ENCODE data around the gene TBL3. TPM values are rescaled to one million over a fixed set of nuclear protein-coding genes. Genes with fewer than 3 reads are reported as not detected.

The TBL3 gene
- total and polyA plus RNA-seq, 9 of the 15 experiments (the other 6 are each of a cell fraction or from before 2014, with no cell fraction given) = 0.97 to 117 (median 24.5) TPM

DNA sequence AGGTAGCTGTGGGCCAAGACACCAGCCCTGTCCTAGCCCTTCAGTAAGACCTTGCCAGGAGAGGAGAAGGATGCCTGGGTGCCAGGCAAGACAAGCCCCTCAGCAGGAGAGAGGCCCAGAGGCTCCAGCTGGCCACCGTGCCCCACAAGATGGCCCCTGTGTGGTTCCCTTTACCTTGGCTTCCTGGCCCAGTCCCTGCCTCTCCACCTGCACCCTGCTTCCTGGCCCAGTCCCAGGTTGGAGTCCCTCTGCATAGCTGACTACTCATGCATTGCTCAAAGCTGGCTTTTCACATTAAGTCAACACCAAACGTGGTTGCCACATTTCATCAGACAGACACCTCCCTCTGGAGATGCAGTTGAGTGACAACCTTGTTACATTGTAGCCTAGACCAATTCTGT lies 21.9 kb downstream of the TBL3 start (continued):
- TF ChIP-seq HDAC8 (tag; IDR thresholded peaks at IDR 0.05) (peak; percentile 82), NR4A1 (CRISPR knock-in tag; IDR thresholded peaks at IDR 0.05) (no peak), NR4A1 (tag; IDR thresholded peaks at IDR 0.05) (peak; percentile 87), STAT5B (CRISPR knock-in tag; IDR thresholded peaks at IDR 0.05) (no peak), HNRNPH1 (optimal IDR thresholded peaks at IDR 0.05; ENCODE audit: low read depth, low read length) (no peak), ZNF197 (CRISPR knock-in tag; IDR thresholded peaks at IDR 0.05; ENCODE audit: low read depth) (no peak), NCOA4 (IDR thresholded peaks at IDR 0.05; ENCODE audit: partially characterized antibody) (no peak), RFX1 (IDR thresholded peaks at IDR 0.05) (no peak), ZNF316 (IDR thresholded peaks at IDR 0.05) (no peak), SMAD4 (CRISPR knock-in tag; conservative IDR thresholded peaks at IDR 0.05) (peak; percentile 78)
- TF ChIP-seq, protein P1, sequence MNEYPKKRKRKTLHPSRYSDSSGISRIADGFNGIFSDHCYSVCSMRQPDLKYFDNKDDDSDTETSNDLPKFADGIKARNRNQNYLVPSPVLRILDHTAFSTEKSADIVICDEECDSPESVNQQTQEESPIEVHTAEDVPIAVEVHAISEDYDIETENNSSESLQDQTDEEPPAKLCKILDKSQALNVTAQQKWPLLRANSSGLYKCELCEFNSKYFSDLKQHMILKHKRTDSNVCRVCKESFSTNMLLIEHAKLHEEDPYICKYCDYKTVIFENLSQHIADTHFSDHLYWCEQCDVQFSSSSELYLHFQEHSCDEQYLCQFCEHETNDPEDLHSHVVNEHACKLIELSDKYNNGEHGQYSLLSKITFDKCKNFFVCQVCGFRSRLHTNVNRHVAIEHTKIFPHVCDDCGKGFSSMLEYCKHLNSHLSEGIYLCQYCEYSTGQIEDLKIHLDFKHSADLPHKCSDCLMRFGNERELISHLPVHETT (CRISPR knock-in tag; conservative IDR thresholded peaks at IDR 0.05 in 1 of 2, IDR thresholded peaks at IDR 0.05 in 1 of 2) = 0 out of 4 replicates have a peak, but pooled peaks of 1 of the 2 experiments have one; percentile 40
- TF ChIP-seq, protein P2, sequence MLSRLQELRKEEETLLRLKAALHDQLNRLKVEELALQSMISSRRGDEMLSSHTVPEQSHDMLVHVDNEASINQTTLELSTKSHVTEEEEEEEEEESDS (CRISPR knock-in tag; IDR thresholded peaks at IDR 0.05) = no peak
- TF ChIP-seq, protein P3, sequence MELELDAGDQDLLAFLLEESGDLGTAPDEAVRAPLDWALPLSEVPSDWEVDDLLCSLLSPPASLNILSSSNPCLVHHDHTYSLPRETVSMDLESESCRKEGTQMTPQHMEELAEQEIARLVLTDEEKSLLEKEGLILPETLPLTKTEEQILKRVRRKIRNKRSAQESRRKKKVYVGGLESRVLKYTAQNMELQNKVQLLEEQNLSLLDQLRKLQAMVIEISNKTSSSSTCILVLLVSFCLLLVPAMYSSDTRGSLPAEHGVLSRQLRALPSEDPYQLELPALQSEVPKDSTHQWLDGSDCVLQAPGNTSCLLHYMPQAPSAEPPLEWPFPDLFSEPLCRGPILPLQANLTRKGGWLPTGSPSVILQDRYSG (tag; conservative IDR thresholded peaks at IDR 0.05; ENCODE audit: low read depth) = peak; percentile 75; the same call in 1 of the 2 replicates
- TF ChIP-seq, protein P4, sequence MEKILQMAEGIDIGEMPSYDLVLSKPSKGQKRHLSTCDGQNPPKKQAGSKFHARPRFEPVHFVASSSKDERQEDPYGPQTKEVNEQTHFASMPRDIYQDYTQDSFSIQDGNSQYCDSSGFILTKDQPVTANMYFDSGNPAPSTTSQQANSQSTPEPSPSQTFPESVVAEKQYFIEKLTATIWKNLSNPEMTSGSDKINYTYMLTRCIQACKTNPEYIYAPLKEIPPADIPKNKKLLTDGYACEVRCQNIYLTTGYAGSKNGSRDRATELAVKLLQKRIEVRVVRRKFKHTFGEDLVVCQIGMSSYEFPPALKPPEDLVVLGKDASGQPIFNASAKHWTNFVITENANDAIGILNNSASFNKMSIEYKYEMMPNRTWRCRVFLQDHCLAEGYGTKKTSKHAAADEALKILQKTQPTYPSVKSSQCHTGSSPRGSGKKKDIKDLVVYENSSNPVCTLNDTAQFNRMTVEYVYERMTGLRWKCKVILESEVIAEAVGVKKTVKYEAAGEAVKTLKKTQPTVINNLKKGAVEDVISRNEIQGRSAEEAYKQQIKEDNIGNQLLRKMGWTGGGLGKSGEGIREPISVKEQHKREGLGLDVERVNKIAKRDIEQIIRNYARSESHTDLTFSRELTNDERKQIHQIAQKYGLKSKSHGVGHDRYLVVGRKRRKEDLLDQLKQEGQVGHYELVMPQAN (IDR thresholded peaks at IDR 0.05; ENCODE audit: borderline replicate concordance) = no peak
- TF ChIP-seq, protein P5, sequence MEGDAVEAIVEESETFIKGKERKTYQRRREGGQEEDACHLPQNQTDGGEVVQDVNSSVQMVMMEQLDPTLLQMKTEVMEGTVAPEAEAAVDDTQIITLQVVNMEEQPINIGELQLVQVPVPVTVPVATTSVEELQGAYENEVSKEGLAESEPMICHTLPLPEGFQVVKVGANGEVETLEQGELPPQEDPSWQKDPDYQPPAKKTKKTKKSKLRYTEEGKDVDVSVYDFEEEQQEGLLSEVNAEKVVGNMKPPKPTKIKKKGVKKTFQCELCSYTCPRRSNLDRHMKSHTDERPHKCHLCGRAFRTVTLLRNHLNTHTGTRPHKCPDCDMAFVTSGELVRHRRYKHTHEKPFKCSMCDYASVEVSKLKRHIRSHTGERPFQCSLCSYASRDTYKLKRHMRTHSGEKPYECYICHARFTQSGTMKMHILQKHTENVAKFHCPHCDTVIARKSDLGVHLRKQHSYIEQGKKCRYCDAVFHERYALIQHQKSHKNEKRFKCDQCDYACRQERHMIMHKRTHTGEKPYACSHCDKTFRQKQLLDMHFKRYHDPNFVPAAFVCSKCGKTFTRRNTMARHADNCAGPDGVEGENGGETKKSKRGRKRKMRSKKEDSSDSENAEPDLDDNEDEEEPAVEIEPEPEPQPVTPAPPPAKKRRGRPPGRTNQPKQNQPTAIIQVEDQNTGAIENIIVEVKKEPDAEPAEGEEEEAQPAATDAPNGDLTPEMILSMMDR (IDR thresholded peaks at IDR 0.05 in 2 of 3, conservative IDR thresholded peaks at IDR 0.05 in 1 of 3; ENCODE audit: insufficient read depth in 2 of 3, low read depth in 1 of 3, low read length in 3 of 3) = no peak
- TF ChIP-seq, protein P6, sequence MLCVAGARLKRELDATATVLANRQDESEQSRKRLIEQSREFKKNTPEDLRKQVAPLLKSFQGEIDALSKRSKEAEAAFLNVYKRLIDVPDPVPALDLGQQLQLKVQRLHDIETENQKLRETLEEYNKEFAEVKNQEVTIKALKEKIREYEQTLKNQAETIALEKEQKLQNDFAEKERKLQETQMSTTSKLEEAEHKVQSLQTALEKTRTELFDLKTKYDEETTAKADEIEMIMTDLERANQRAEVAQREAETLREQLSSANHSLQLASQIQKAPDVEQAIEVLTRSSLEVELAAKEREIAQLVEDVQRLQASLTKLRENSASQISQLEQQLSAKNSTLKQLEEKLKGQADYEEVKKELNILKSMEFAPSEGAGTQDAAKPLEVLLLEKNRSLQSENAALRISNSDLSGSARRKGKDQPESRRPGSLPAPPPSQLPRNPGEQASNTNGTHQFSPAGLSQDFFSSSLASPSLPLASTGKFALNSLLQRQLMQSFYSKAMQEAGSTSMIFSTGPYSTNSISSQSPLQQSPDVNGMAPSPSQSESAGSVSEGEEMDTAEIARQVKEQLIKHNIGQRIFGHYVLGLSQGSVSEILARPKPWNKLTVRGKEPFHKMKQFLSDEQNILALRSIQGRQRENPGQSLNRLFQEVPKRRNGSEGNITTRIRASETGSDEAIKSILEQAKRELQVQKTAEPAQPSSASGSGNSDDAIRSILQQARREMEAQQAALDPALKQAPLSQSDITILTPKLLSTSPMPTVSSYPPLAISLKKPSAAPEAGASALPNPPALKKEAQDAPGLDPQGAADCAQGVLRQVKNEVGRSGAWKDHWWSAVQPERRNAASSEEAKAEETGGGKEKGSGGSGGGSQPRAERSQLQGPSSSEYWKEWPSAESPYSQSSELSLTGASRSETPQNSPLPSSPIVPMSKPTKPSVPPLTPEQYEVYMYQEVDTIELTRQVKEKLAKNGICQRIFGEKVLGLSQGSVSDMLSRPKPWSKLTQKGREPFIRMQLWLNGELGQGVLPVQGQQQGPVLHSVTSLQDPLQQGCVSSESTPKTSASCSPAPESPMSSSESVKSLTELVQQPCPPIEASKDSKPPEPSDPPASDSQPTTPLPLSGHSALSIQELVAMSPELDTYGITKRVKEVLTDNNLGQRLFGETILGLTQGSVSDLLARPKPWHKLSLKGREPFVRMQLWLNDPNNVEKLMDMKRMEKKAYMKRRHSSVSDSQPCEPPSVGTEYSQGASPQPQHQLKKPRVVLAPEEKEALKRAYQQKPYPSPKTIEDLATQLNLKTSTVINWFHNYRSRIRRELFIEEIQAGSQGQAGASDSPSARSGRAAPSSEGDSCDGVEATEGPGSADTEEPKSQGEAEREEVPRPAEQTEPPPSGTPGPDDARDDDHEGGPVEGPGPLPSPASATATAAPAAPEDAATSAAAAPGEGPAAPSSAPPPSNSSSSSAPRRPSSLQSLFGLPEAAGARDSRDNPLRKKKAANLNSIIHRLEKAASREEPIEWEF (CRISPR knock-in tag; IDR thresholded peaks at IDR 0.05) = no peak
